NCI-H1105 treated with DMSO at 0.1 percent for 48 hours (cell line): ENCODE data around the gene FBXO4.
"Not testable (repeated sequence)": the region's sequence is repeated elsewhere in the genome, so short reads cannot be mapped to it uniquely, and the experiment has no call there.

Source experiments
- DNase-seq: peaks from one replicate; lab custom pipeline; 2025; lab: John Stamatoyannopoulos, UW

FBXO4 gene

GRCh38 chr5:41982858-41983257, 57.8 kb downstream of the FBXO4 start:
- DNase-seq = not testable (repeated sequence)

DNA sequence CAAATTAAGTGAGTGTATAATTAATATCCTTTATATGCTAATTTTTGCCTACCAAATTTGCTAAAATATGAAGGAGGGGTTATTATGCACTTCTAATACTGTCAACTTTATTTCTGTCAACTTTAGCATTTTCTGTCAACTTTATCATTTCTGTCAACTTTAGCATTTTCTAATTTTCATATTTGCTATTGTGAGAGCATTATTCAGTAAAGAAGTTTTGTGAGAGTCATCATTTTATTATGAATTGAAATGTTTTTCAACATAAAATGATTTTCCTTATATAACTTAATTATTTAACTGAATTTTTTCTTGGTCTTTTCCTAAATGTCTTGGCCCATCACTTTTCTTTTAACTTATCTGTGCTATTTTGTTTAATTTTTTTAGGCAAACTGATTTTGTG, 58.2 kb downstream of the FBXO4 start:
- DNase-seq = no peak

GRCh38 chr5:41985945-41986695, 61.0 kb downstream of the FBXO4 start:
- DNase-seq = no peak
